GM23338 (cell line): ENCODE results near the gene DPH6. TPM values are rescaled to one million over a fixed set of nuclear protein-coding genes. Genes with fewer than 3 reads are reported as not detected.

Source experiments
- CREB1 ChIP-seq: fragments of 250-450 bp; sonication (Bioruptor Pico); IDR thresholded peaks from 2 replicates; pipeline ENCODE4 v1.5.0; 2020; ENCODE audit warnings: low read depth, mild to moderate bottlenecking, moderate library complexity
- JUNB ChIP-seq: IDR thresholded peaks from one replicate; pipeline ENCODE4 v1.6.1; 2016; ENCODE audit warnings: antibody characterized with exemption; ENCODE audit not compliant: unreplicated experiment
- NANOG ChIP-seq: IDR thresholded peaks from 2 replicates; pipeline ENCODE4 v1.6.1; 2016; ENCODE audit warnings: antibody characterized with exemption, borderline replicate concordance
- POLR2AphosphoS5 ChIP-seq: IDR thresholded peaks from 2 replicates; pipeline ENCODE4 v1.6.1; 2016; ENCODE audit warnings: antibody characterized with exemption, low read depth
- STAT1 ChIP-seq: IDR thresholded peaks from one replicate; pipeline ENCODE4 v1.6.1; 2016; ENCODE audit warnings: antibody characterized with exemption; ENCODE audit not compliant: unreplicated experiment
- polyA plus RNA-seq: library from polyadenylated mRNA; unstranded; fragments of >200 nt; fragmentation: Nextera tagmentation; extraction: Ambion mirVana; gene quantifications from 2 replicates; pipeline ENCODE4 v1.2.1, GENCODE V29; 2016
- total RNA-seq: library from RNA; depleted of rRNA; stranded (reverse); fragments of >200 nt; shearing (Covaris generic); gene quantifications from 2 replicates; pipeline ENCODE4 v1.2.3, GENCODE V29; 2014
- TF ChIP-seq, protein P1 (sequence below): fragments of 250-450 bp; sonication (Bioruptor Pico); IDR thresholded peaks from 2 replicates; pipeline ENCODE4 v1.5.0; 2020; ENCODE audit warnings: mild to moderate bottlenecking, moderate library complexity
- TF ChIP-seq, protein P2 (sequence below): IDR thresholded peaks from 2 replicates; pipeline ENCODE4 v1.6.1; 2016; ENCODE audit warnings: antibody characterized with exemption
- TF ChIP-seq, protein P3 (sequence below): IDR thresholded peaks from one replicate; pipeline ENCODE4 v1.6.1; 2018; ENCODE audit warnings: antibody characterized with exemption; ENCODE audit not compliant: unreplicated experiment

The DPH6 gene
- total and polyA plus RNA-seq, 2 experiments from 2014 or later: 37.9 to 46.9 TPM

DNA sequence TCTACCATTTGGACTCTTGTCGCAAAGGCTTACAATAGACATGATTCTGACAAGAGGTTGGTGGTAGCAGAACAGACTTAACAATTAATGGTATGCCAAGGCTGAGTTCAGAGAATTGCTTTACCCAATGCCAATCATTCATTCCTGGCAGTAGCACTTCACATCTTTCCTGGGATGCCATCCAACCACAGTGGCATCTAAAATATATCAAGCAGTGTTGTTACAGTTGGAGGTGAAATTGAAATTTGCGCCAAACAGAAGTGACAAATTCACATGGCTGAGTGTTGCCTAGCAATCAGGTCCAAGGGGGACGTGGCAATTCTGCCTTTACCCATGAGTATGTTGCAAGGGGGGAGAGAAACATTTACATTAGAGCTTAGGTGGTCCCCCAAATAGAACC, 21.0 kb upstream of the DPH6 start (continued):
- TF ChIP-seq, protein P1, sequence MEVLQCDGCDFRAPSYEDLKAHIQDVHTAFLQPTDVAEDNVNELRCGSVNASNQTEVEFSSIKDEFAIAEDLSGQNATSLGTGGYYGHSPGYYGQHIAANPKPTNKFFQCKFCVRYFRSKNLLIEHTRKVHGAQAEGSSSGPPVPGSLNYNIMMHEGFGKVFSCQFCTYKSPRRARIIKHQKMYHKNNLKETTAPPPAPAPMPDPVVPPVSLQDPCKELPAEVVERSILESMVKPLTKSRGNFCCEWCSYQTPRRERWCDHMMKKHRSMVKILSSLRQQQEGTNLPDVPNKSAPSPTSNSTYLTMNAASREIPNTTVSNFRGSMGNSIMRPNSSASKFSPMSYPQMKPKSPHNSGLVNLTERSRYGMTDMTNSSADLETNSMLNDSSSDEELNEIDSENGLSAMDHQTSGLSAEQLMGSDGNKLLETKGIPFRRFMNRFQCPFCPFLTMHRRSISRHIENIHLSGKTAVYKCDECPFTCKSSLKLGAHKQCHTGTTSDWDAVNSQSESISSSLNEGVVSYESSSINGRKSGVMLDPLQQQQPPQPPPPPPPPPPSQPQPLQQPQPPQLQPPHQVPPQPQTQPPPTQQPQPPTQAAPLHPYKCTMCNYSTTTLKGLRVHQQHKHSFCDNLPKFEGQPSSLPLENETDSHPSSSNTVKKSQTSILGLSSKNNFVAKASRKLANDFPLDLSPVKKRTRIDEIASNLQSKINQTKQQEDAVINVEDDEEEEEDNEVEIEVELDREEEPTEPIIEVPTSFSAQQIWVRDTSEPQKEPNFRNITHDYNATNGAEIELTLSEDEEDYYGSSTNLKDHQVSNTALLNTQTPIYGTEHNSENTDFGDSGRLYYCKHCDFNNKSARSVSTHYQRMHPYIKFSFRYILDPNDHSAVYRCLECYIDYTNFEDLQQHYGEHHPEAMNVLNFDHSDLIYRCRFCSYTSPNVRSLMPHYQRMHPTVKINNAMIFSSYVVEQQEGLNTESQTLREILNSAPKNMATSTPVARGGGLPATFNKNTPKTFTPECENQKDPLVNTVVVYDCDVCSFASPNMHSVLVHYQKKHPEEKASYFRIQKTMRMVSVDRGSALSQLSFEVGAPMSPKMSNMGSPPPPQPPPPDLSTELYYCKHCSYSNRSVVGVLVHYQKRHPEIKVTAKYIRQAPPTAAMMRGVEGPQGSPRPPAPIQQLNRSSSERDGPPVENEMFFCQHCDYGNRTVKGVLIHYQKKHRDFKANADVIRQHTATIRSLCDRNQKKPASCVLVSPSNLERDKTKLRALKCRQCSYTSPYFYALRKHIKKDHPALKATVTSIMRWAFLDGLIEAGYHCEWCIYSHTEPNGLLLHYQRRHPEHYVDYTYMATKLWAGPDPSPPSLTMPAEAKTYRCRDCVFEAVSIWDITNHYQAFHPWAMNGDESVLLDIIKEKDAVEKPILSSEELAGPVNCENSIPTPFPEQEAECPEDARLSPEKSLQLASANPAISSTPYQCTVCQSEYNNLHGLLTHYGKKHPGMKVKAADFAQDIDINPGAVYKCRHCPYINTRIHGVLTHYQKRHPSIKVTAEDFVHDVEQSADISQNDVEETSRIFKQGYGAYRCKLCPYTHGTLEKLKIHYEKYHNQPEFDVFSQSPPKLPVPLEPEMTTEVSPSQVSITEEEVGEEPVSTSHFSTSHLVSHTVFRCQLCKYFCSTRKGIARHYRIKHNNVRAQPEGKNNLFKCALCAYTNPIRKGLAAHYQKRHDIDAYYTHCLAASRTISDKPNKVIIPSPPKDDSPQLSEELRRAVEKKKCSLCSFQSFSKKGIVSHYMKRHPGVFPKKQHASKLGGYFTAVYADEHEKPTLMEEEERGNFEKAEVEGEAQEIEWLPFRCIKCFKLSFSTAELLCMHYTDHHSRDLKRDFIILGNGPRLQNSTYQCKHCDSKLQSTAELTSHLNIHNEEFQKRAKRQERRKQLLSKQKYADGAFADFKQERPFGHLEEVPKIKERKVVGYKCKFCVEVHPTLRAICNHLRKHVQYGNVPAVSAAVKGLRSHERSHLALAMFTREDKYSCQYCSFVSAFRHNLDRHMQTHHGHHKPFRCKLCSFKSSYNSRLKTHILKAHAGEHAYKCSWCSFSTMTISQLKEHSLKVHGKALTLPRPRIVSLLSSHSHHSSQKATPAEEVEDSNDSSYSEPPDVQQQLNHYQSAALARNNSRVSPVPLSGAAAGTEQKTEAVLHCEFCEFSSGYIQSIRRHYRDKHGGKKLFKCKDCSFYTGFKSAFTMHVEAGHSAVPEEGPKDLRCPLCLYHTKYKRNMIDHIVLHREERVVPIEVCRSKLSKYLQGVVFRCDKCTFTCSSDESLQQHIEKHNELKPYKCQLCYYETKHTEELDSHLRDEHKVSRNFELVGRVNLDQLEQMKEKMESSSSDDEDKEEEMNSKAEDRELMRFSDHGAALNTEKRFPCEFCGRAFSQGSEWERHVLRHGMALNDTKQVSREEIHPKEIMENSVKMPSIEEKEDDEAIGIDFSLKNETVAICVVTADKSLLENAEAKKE: no peak
- TF ChIP-seq JUNB (no peak), CREB1 (CRISPR knock-in tag) (no peak), NANOG (no peak), POLR2AphosphoS5 (no peak), STAT1 (no peak)
- TF ChIP-seq, protein P2, sequence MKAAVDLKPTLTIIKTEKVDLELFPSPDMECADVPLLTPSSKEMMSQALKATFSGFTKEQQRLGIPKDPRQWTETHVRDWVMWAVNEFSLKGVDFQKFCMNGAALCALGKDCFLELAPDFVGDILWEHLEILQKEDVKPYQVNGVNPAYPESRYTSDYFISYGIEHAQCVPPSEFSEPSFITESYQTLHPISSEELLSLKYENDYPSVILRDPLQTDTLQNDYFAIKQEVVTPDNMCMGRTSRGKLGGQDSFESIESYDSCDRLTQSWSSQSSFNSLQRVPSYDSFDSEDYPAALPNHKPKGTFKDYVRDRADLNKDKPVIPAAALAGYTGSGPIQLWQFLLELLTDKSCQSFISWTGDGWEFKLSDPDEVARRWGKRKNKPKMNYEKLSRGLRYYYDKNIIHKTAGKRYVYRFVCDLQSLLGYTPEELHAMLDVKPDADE: no peak
- TF ChIP-seq, protein P3, sequence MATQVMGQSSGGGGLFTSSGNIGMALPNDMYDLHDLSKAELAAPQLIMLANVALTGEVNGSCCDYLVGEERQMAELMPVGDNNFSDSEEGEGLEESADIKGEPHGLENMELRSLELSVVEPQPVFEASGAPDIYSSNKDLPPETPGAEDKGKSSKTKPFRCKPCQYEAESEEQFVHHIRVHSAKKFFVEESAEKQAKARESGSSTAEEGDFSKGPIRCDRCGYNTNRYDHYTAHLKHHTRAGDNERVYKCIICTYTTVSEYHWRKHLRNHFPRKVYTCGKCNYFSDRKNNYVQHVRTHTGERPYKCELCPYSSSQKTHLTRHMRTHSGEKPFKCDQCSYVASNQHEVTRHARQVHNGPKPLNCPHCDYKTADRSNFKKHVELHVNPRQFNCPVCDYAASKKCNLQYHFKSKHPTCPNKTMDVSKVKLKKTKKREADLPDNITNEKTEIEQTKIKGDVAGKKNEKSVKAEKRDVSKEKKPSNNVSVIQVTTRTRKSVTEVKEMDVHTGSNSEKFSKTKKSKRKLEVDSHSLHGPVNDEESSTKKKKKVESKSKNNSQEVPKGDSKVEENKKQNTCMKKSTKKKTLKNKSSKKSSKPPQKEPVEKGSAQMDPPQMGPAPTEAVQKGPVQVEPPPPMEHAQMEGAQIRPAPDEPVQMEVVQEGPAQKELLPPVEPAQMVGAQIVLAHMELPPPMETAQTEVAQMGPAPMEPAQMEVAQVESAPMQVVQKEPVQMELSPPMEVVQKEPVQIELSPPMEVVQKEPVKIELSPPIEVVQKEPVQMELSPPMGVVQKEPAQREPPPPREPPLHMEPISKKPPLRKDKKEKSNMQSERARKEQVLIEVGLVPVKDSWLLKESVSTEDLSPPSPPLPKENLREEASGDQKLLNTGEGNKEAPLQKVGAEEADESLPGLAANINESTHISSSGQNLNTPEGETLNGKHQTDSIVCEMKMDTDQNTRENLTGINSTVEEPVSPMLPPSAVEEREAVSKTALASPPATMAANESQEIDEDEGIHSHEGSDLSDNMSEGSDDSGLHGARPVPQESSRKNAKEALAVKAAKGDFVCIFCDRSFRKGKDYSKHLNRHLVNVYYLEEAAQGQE: no peak
